ENCODE data around the gene IDUA.
"Not testable (repeated sequence)": the region's sequence is repeated elsewhere in the genome, so short reads cannot be mapped to it uniquely, and the experiment has no call there.

The IDUA gene

GRCh38 chr4:986879-987623 lies at the start of gene IDUA:
TSS of gene IDUA (plus strand) at chr4:987044. CDS start at chr4:987085, 41 bp downstream.
- peak; percentile 69 to 83 for DNase-seq (ENCODE audit: low read depth in 2 of 2, low spot score in 1 of 2)

GRCh38 chr4:939508-939907 lies 47.3 kb upstream of the IDUA start:
- DNase-seq (ENCODE audit: low read depth in 2 of 2, low spot score in 1 of 2) = not testable (repeated sequence)

DNA sequence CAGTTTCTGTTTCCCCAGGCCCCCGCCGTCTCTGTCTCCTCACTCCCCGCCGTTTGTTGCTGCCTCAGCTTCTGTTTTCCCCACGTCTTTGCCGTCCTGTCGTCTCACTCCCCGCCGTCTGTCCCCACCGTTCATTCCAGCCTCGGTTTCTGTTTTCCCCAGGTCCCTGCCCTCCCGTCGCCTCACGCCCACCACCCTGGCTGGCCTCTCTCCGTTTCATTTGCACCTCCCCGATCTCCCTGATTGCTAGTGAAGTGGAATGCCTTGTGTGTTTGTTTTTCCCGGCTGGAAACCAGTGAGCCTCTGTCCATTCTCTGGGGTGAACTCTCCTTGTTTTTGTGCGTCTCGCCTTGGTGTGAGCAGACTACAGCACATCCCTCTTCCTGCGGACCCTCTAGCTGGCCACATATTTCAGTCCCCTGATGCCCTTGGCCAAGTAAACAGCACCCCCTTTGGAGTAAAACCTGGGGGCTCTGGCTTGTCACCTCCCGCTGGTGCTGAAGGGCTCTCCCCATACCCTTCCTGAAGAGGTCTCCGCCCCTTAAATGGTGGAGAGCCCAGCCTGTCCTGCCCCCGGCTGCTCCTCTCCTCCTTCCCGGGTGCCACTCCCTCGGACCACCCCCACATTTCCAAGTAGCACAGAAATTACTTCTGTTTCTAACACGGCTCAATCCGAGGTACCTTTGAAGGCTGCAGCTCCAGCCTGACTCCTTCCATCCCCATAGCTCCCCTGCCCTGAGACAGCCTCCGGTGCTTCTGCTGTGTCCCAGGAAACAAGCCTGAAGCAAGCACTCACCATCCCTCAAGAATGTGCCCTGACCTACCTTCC lies 41.4 kb upstream of the IDUA start:
- no peak for DNase-seq (ENCODE audit: low read depth in 2 of 2, low spot score in 1 of 2)

- DNase-seq (ENCODE audit: low read depth in 2 of 2, low spot score in 1 of 2) = no peak
These were observed 40.8 kb upstream of the IDUA start for GRCh38 chr4:946103-946450.

DNA sequence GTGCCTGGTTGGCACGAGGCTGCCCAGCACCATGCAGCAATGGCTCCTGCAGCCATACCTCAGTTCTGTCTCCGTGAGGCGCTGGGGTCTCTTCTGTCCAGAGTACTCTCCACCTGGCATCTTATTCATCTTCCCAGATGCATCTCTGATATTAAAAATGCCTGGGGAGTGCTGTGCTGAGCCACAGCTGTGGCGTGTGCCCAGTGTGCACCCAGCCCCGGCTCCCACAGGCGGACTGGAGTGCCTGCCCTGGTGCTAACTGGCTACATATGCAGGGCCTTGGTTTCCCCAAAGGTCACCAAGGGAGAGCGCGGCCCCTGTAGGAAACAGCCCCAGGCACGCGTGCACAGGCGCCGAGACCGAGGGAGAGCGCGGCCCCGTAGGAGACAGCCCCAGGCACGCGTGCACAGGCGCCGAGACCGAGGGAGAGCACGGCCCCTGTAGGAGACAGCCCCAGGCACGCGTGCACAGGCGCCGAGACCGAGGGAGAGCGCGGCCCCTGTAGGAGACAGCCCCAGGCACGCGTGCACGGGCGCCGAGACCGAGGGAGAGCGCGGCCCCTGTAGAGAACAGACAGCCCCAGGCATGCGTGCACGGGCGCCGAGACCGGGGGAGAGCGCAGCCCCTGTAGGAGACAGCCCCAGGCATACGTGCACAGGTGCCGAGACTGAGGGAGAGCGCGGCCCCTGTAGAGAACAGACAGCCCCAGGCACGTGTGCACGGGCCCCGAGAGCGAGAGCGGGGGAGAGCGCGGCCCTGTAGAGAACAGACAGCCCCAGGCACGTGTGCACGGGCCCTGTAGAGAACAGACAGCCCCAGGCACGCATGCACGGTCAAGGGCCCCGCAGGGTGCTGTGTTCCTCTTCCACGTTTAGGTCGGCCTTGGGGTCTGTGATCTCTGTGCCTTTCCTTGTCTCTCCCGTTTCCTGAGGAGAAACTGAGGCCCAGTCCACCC lies 40.0 kb upstream of the IDUA start:
- no peak for DNase-seq (ENCODE audit: low read depth in 2 of 2, low spot score in 1 of 2)

DNA sequence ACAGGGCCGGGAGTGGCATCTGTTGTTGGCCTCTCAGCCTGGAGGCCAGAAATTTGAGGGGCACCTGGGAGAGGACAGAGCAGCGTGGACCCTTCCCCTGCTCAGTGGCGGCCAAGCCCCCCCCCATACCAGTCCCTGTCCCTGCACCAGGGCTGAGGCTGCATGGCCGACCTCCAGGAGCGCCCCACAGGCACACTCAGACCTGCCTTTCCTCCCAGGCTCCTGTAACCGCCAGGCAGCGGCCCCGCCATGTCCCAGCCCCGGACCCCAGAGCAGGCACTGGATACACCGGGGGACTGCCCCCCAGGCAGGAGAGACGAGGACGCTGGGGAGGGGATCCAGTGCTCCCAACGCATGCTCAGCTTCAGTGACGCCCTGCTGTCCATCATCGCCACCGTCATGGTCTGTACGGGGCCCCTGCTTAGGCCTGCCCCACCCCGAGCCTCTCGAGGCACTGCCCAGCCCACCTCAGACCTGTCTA lies 39.3 kb upstream of the IDUA start:
- DNase-seq (ENCODE audit: low read depth in 2 of 2, low spot score in 1 of 2) = no peak

DNA sequence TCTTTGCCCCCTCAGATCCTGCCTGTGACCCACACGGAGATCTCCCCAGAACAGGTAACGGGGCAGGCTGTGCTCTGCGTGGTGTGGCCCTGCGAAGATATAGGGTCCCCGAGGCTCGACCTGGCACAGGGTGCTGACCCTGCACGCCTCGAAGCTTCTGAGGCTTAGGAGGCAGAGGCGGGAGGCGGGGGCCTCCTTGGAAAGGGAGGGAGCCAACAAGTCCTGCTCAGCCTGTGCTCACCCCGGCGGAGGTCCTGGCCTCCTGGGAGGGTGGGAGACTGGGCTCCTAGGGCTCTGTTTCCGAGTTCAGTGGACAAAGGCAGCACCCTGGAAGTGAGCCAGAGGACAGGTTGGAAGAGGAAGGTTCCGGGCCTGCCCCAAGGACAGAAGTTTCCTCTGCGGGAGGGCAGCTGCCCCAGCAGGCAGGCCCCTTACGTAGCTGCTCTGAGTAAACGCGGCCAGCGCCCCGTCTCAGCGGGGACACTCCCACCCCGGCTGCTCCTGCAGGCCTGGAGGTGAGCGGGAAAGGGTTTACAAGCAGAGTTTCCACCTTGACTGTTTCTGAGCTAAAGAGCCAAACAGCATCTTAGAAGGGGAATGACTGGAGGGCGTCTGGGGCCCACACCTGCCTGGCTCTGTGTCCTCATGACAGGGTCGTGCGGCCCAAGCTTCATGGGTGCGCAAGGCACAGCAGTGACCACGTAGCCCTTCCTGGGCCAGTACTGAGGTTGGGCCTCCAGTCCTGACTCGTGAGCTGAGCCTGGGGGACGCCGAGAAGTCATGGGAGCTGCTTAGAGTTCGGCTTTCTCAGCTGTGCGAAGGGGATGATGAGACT lies 38.5 kb upstream of the IDUA start:
- DNase-seq (ENCODE audit: low read depth in 2 of 2, low spot score in 1 of 2) = no peak

- DNase-seq (ENCODE audit: low read depth in 2 of 2, low spot score in 1 of 2) = no peak
These were observed 37.9 kb upstream of the IDUA start for GRCh38 chr4:948936-949300.

- no peak for DNase-seq (ENCODE audit: low read depth in 2 of 2, low spot score in 1 of 2)
These were observed 37.2 kb upstream of the IDUA start for GRCh38 chr4:949656-950055.

GRCh38 chr4:950136-951020 lies 36.5 kb upstream of the IDUA start:
- no peak for DNase-seq (ENCODE audit: low read depth in 2 of 2, low spot score in 1 of 2)

- DNase-seq (ENCODE audit: low read depth in 2 of 2, low spot score in 1 of 2) = no peak
These were observed 35.7 kb upstream of the IDUA start for GRCh38 chr4:951186-951585.

GRCh38 chr4:951594-952468 lies 35.0 kb upstream of the IDUA start:
- DNase-seq (ENCODE audit: low read depth in 2 of 2, low spot score in 1 of 2) = no peak

DNA sequence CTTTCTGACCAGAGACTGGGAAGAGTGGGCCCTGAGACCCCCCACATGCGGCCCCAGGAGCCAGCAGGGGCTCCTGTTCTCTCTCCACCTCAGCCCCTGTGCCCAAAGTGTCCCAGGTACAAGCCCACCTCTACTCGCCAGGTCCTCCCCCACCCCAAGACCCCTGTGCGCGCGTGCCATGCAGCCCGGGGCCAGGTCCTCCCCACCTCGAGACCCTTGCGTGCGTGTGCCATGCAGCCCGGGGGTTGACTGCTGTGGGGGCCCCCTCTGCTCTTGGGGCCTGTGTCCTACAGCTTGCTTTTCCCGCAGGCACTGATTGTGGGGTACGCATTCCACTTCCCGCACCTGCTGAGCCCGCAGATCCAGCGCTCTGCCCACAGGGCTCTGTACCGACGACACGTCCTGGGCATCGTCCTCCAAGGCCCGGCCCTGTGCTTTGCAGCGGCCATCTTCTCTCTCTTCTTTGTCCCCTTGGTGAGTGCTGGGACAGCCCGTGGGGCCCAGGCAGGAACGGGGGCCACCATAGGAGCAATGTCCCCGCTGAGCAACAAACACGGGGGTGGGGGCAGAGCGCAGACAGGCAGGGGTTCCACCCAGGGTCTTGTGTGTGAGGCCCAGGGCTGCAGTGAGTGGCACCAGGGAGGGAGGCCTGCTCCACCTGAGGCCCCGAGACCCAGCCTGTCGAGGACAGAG lies 33.8 kb upstream of the IDUA start:
- no peak for DNase-seq (ENCODE audit: low read depth in 2 of 2, low spot score in 1 of 2)

DNA sequence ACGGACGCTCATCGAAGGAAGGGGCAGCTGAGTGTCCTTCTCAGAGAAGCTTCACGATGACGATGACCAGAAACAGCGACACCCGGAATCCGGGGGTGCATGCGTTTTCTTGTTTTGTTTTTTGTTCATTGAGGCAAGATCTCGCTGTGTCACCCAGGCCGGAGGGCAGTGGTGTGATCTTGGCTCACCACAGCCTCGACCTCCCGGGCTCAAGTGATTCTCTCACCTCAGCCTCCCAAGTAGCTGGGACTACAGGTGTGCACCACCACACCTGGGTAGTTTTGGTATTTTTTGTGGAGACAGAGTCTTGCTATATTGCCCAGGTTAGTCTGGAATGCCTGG lies 33.3 kb upstream of the IDUA start:
- no peak for DNase-seq (ENCODE audit: low read depth in 2 of 2, low spot score in 1 of 2)

DNA sequence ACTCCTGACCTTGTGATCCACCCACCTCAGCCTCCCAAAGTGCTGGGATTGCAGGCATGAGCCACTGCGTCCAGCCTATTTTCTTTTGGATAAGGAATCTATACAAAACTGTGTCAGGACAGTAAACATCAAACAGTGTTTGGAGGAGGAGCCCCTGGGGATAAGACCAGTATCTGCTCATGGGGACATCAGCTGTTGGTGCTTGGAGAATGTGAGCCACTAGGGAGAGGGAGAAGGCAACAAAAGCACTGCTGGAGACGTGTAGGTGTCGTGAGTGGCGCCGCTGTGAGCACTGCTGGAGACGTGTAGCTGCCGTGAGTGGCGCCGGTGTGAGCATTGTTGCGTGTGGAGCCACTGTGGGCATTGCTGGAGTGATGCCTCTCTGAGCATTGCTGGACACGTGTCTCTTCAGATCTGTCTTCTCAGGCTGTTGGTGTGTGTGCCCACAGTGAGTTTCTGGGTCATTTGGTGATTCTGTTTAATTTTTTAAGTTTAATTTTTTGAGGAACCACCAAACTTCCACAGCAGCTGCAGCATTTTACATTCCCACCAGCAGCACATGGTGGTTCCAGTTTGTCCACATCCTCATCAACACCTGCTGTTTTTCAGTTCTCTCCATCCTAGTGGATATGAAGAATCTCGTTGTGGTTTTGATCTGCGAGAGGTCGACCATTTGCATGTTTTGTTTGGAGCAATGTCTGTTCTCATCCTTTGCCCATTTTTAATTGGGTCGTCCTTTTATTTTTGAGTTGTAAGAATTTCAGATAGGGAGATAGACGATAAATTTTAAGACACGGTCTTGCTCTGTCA lies 32.4 kb upstream of the IDUA start:
- DNase-seq (ENCODE audit: low read depth in 2 of 2, low spot score in 1 of 2) = no peak

- DNase-seq (ENCODE audit: low read depth in 2 of 2, low spot score in 1 of 2) = no peak
These were observed 31.5 kb upstream of the IDUA start for GRCh38 chr4:955161-955921.
